ENCODE results near the gene TPSAB1. TPM values are rescaled to one million over a fixed set of nuclear protein-coding genes. Genes with fewer than 3 reads are reported as not detected.

TPSAB1 gene
- total RNA-seq, 1 experiment from 2014 or later, result not detected

GRCh38 chr16:1279945-1280589 is 39.6 kb downstream of the TPSAB1 start:
- Histone ChIP-seq H3K27me3 (ENCODE audit: insufficient read depth, low read depth) (peaks cover 54% of the 10 kb centered on the region), H4K20me1 (ENCODE audit: insufficient read depth) (no peaks in the 10 kb centered on the region), H3F3A (ENCODE audit: insufficient read depth, low read depth) (no peaks in the 10 kb centered on the region; the same call in 1 of the 2 replicates), H3K9me3 (ENCODE audit: insufficient read depth, low read depth) (no peaks in the 10 kb centered on the region), H3K79me2 (ENCODE audit: low read depth) (no peaks in the 10 kb centered on the region), H3K4me1 (replicated peaks; ENCODE audit: insufficient read depth) (no peaks in the 10 kb centered on the region), H3K4me2 (no peak overlapping the region), H2AFZ (no peak overlapping the region), H3K36me3 (ENCODE audit: low read depth) (no peaks in the 10 kb centered on the region), H3K9me2 (ENCODE audit: insufficient read depth) (no peaks in the 10 kb centered on the region), H3K4me3 (no peak overlapping the region), H3K27ac (no peak overlapping the region)
- BruUV-seq (replicated peaks), result no TSS peak
- CTCF ChIA-PET, result no interaction called here
- DNase-seq, result no peak
- POLR2A ChIA-PET (ENCODE audit: unreplicated experiment), result no interaction called here
- TF ChIP-seq EZH2 (IDR thresholded peaks at IDR 0.05; ENCODE audit: low read depth), result no peak
- TF ChIP-seq CTCF (conservative IDR thresholded peaks at IDR 0.05), result no peak
- intact Hi-C loops (cut with micrococcal nuclease; ENCODE audit: unreplicated experiment), result no loop called here

GRCh38 chr16:1280783-1281182 is 40.3 kb downstream of the TPSAB1 start:
- no TSS peak for BruUV-seq (replicated peaks)
- CTCF ChIA-PET, result no interaction called here
- no peak for TF ChIP-seq CTCF (conservative IDR thresholded peaks at IDR 0.05)
- no peak for TF ChIP-seq EZH2 (IDR thresholded peaks at IDR 0.05; ENCODE audit: low read depth)

GRCh38 chr16:1281517-1281916 is 41.0 kb downstream of the TPSAB1 start:
- Histone ChIP-seq H3K27me3 (ENCODE audit: insufficient read depth, low read depth) (peaks cover 54% of the 10 kb centered on the region), H3K4me3 (no peak overlapping the region), H3K36me3 (ENCODE audit: low read depth) (no peaks in the 10 kb centered on the region), H3K27ac (no peak overlapping the region), H3K9me3 (ENCODE audit: insufficient read depth, low read depth) (no peaks in the 10 kb centered on the region), H3K9me2 (ENCODE audit: insufficient read depth) (no peaks in the 10 kb centered on the region), H4K20me1 (ENCODE audit: insufficient read depth) (no peaks in the 10 kb centered on the region), H3K4me1 (replicated peaks; ENCODE audit: insufficient read depth) (no peaks in the 10 kb centered on the region), H3K4me2 (no peak overlapping the region), H2AFZ (no peak overlapping the region), H3F3A (ENCODE audit: insufficient read depth, low read depth) (no peaks in the 10 kb centered on the region; the same call in 1 of the 2 replicates), H3K79me2 (ENCODE audit: low read depth) (no peaks in the 10 kb centered on the region)
- ChIA-PET POLR2A (ENCODE audit: unreplicated experiment) (no interaction called here), CTCF (no interaction called here)
- intact Hi-C loops (cut with micrococcal nuclease; ENCODE audit: unreplicated experiment), result no loop called here
- no TSS peak for BruUV-seq (replicated peaks)
- no peak for DNase-seq
- TF ChIP-seq EZH2 (IDR thresholded peaks at IDR 0.05; ENCODE audit: low read depth) (no peak), CTCF (conservative IDR thresholded peaks at IDR 0.05) (no peak)

More at GRCh38 chr16:1280783-1281182, 40.3 kb downstream of the TPSAB1 start:
- DNase-seq, result no peak
- H3K4me1 ChIP-seq (replicated peaks; ENCODE audit: insufficient read depth), result no peaks in the 10 kb centered on the region
- no peak overlapping the region for H3K4me3 ChIP-seq
- peaks cover 55% of the 10 kb centered on the region for H3K27me3 ChIP-seq (ENCODE audit: insufficient read depth, low read depth)
- no peak overlapping the region for H2AFZ ChIP-seq
- no peak overlapping the region for H3K27ac ChIP-seq
- H3K4me2 ChIP-seq, result no peak overlapping the region
- no peaks in the 10 kb centered on the region; the same call in 1 of the 2 replicates for H3F3A ChIP-seq (ENCODE audit: insufficient read depth, low read depth)
- no peaks in the 10 kb centered on the region for H4K20me1 ChIP-seq (ENCODE audit: insufficient read depth)
- H3K9me3 ChIP-seq (ENCODE audit: insufficient read depth, low read depth), result no peaks in the 10 kb centered on the region
- H3K36me3 ChIP-seq (ENCODE audit: low read depth), result no peaks in the 10 kb centered on the region
- POLR2A ChIA-PET (ENCODE audit: unreplicated experiment), result interaction anchor here (0.5 kb wide), 1 partner anchor 62 kb away, joined by 9 read pairs; no protein-coding TSS in a partner anchor
- intact Hi-C loops (cut with micrococcal nuclease; ENCODE audit: unreplicated experiment), result no loop called here
- H3K79me2 ChIP-seq (ENCODE audit: low read depth), result no peaks in the 10 kb centered on the region
- H3K9me2 ChIP-seq (ENCODE audit: insufficient read depth), result no peaks in the 10 kb centered on the region

Measured in PC-9 (cell line).